ENCODE results near the gene APOBEC3F.
"Not testable (repeated sequence)": the region's sequence is repeated elsewhere in the genome, so short reads cannot be mapped to it uniquely, and the experiment has no call there.

Gene APOBEC3F

GRCh38 chr22:39040538-39041296, at the start of gene APOBEC3F:
Gene APOBEC3F, plus strand, starts transcription at chr22:39040864. Its CDS starts 97 bp downstream, at chr22:39040961.
- peak; percentile 71 for DNase-seq

DNA sequence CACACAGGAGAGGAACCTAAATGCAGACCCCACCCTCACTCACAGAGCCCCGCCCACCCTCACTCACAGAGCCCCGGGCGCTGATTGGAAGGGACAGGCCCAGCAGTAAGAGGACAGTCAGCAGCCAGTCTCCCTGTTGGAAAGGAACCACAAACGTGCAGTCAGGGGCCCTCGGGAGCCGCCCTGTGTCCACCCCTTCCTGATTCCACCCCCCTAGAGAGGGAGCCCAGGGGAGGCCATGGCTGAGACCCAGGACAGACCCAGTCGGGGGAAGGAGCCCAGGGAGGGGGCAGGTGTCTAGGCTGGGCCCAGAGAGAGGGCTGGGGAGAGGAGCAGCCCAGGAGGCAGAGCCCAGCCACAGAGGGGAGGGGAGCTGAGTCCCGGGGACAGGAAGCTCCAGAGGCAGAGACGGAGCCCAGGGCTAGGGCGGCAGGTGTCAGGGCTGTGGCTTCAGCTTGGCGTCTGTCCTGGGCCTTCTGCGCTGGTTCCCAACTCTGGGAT, 47.7 kb upstream of the APOBEC3F start:
- DNase-seq: not testable (repeated sequence)

- no peak for DNase-seq
Measured at GRCh38 chr22:38996105-38996504, 44.6 kb upstream of the APOBEC3F start.

GRCh38 chr22:38997518-38997917, 43.1 kb upstream of the APOBEC3F start:
- no peak for DNase-seq

DNA sequence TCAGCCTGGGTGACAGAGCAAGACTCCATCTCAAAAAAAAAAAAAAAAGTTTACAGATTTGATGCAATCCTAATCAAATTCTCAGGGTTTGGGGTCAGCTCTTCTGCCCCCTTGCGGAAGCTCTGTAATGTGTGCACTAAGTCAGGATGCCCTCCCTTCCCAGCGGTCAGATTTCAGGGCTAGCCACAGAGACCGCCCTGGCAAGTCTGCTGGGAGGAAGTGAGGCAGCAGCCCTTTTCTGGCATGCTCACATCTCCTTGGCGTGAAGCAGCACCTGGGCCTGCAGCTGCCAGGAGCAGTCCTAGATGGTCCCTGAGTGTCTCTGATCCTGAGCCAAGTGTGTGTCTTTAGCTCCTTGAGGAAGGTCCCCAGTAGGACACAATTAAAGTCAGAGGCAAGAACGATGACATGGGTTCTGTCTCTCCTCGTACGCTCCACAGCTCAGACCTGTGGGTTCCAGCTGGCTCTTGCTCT, 37.5 kb upstream of the APOBEC3F start:
- DNase-seq: peak; percentile 74

DNA sequence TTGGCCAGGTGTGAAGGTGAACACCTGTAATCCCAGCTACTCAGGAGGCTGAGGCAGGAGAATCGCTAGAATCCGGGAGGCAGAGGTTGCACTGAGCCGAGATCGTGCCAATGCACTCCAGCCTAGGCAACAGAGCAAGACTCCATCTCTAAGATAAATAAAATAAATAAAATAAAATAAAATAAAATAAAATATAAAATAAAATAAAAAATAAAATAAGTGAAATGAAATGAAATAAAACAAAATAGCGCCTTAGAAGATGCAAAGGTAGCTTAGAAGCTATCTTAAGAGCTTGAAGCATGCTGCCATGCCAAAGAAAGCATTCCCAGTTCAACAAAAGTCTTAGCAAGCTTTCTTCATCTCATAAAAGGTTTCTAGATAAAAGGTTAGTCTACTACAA, 33.5 kb upstream of the APOBEC3F start:
- DNase-seq: no peak

GRCh38 chr22:39008271-39008850, 32.3 kb upstream of the APOBEC3F start:
- not testable (repeated sequence) for DNase-seq

DNA sequence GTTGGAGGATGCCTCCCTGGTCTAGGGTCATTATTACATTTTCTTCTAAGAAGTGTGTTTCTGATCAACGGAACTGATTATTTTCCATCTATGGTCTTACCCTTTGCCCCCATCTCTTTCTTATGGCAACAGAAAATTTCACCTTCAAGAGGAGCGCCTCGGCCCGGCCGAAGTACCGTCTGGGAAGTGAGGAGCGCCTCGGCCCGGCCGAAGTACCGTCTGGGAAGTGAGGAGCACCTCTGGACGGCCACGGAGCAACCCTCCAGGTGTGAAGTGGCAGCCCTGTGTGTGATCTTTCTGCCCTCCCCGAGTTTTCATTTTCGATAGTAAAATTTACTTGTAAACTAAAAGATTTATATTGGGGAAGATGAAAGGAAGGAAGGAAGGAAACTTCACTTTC, 29.7 kb upstream of the APOBEC3F start:
- DNase-seq: no peak

- DNase-seq: no peak
Measured at GRCh38 chr22:39012533-39013511, 27.8 kb upstream of the APOBEC3F start.

GRCh38 chr22:39013561-39013941, 27.1 kb upstream of the APOBEC3F start:
- not testable (repeated sequence) for DNase-seq

DNA sequence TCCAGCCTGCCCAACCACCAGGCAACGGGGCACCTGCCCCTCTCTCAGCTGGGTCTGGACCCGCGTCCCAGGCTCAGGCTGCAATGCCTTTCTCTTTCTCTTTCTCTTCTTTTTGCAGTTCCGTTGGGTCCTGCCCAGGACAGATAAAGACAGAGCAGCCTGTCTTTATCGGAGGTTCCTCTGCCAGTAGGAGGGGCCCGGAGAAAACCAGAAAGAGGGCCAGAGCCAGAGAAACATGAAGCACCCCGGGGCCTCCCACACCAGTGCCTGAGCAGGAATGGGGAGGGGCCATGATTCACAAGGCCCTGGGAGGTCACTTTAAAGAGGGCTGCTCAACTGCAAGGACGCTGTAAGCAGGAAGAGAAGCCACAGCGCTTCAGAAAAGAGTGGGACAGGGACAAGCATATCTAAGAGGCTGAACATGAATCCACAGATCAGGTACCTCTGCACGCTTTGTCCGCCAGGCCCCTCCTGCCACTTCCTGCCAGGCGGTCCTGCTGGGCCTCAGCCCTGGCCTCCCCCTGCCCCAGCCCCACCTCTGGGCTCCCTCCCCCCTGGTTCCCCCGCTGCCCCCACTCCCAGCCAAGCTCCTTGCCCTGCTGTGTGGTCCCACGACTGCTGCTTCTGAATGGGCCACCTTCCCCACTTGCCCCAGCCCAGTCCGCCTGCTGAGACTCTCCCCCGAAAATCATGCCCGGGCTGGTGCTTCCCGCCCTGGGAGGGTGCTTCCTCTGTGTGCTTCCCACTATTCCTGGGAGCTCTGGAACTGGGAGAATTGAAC, 26.5 kb upstream of the APOBEC3F start, which contains the start of gene APOBEC3C:
APOBEC3C (plus strand) TSS at position 316 of the 781 bp plus-strand sequence; CDS start at position 422, 106 bp downstream.
- peak; percentile 85 for DNase-seq

DNA sequence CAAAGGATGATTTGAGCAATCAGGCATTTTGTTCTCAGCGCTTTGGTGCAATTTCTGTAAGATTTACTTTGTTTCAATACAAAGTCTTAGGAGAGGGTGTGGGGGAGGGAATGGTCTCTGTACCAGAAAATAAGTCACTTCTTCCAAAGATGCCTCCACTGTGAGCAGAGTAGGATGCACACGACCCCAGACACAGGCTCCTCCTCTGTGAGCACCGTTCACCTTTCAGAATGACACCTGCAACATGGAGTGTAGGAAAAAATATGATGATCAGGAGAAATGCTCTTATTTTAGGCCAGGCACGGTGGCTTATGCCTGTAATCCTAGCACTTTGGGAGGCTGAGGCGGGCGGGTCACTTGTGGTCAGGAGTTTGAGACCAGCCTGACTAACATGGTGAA, 25.9 kb upstream of the APOBEC3F start:
- DNase-seq: peak; percentile 16

DNA sequence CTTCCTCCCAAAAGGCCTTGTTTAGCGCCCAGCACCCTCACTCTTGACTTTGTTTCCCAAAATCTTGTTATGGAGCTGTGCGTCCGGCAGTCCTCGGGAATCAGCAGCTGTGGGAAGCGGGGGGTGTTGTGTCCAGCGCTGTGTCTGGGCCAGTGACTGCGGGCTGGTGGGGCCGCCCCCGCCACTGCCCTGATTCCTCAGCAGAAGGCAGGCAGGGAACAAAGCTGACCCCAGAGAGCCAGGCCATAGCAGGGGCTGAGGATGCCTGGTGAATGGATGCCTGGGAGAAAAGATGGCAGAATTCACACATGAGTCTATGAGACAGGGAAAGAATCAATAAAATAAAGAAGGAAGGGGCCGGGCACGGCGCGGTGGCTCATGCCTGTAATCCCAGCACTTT, 24.1 kb upstream of the APOBEC3F start:
- no peak for DNase-seq

- no peak for DNase-seq
Measured at GRCh38 chr22:39017596-39018365, 22.9 kb upstream of the APOBEC3F start.

DNA sequence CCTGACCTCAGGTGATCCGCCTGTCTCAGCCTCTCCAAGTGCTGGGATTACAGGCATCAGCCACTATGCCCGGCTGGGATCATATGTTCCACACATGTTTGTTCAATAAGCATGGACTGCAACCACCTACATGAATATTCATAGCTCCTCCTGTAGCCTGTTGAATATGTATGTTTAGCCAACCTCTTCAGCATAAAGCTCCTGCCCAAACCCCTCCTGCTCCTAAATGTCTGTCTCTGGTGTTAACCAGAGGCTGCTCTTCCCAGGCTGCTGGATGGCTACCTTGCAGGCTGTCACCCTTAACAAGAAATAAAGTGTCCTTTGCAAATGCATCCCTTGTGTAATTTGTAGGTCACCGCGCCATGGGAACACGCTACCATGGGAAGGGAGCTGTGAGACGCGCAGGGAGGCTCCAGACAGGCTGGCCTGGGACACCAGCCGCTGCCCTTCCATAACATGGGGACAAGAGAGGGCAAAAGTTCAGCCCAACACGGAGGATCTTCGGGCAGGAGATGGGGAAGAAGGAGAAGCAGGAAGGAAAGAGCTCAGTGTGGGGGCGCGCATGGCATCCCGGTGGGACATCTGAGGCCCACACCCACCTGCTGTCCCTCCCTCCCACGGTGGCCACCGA, 20.5 kb upstream of the APOBEC3F start:
- DNase-seq: not testable (repeated sequence)

DNA sequence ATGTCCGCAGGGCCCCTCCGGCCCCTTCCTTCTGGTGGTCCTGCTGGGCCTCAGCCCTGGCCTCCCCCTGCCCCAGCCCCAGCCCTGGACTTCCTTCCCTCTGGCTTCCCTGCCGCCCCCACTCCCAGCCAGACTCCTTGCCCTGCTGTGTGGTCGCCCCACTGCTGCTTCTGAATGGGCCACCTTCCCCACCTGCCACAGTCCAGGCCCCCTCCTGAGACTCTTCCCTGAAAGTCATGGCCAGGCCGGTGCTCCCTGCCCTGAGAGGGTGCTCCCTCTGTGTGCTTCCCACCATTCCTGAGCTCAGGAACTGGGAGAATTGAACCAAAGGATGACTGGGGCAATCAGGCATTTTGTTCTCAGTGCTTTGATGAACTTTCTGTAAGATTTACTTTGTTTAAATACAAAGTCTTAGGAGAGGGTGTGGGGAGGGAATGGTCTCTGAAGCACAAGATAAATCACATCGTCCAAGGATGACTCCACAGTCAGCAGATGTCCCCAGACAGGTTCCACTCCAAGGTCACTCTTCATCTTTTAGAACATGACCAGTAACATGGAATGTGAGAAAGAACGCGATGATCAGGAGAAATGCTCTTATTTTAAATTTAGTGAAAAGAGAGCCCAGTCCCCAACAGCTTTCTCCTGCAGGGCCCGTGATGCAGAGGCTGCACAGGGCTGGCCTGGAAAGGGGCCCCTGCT, 19.0 kb upstream of the APOBEC3F start:
- DNase-seq: no peak

DNA sequence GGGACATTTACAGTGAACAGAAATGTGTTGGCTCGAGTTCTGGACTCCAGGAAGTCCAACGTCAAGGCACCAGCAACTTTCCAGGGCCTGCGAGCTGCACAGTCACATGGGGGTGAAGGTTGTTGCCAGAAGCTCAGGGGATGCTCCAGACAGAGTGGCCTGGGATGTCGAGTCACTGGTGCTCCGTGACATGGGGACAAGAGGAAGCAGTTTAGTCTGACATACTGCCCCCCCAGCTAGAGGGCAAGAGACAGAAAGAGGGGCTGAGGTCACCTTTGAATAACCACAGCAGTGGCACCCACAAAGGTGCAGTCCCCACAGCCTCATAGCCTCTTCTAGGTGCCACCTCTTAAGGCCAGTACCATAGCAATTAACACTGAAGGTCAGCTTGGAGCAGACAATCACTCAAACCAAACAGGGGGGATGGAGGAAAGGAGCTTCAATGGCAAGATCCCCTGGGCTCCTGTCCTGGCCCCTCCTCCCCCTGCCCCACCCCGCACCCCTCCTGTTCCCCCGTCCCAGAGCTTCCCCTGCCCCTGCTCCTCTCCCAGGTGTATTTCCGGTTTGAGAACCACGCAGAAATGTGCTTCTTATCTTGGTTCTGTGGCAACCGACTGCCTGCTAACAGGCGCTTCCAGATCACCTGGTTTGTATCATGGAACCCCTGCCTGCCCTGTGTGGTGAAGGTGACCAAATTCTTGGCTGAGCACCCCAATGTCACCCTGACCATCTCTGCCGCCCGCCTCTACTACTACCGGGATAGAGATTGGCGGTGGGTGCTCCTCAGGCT, 15.9 kb upstream of the APOBEC3F start:
- DNase-seq: no peak

GRCh38 chr22:39026509-39027150, 14.0 kb upstream of the APOBEC3F start:
- no peak for DNase-seq

DNA sequence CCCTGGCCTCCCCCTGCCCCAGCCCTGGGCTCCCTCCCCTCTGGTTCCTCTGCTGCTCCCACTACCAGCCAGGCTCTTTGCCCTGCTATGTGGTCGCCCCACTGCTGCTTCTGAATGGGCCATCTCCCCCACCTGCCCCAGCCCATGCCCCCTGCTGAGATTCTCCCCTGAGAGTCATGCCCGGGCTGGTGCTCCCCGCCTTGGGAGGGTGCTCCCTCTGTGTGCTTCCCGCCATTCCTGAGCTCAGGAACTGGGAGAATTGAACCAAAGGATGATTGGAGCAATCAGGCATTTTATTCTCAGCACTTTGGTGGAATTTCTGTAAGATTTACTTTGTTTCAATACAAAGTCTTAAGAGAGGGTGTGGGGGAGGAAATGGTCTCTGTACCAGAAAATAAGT, 12.9 kb upstream of the APOBEC3F start:
- no peak for DNase-seq
